ENCODE measurements around the gene SIM2.

The SIM2 gene

GRCh38 chr21:36769051-36769839, 70.3 kb downstream of the SIM2 start:
- no peak for DNase-seq

- no peak for DNase-seq
Observed at GRCh38 chr21:36773117-36773516, 74.2 kb downstream of the SIM2 start.

GRCh38 chr21:36773995-36774394, 75.1 kb downstream of the SIM2 start:
- DNase-seq, result no peak

GRCh38 chr21:36776981-36777617, 78.2 kb downstream of the SIM2 start:
- no peak for DNase-seq

GRCh38 chr21:36780861-36781260, 81.9 kb downstream of the SIM2 start:
- no peak for DNase-seq

- no peak for DNase-seq
Observed at GRCh38 chr21:36783612-36784374, 84.9 kb downstream of the SIM2 start.

- no peak for DNase-seq
Observed at GRCh38 chr21:36784947-36785346, 86.0 kb downstream of the SIM2 start.

- DNase-seq, result no peak
Observed at GRCh38 chr21:36785615-36786014, 86.7 kb downstream of the SIM2 start.

GRCh38 chr21:36786186-36786585, 87.3 kb downstream of the SIM2 start:
- DNase-seq, result no peak

GRCh38 chr21:36788120-36788638, 89.3 kb downstream of the SIM2 start:
- no peak for DNase-seq

- DNase-seq, result no peak
Observed at GRCh38 chr21:36790616-36791015, 91.7 kb downstream of the SIM2 start.

GRCh38 chr21:36791180-36791579, 92.3 kb downstream of the SIM2 start:
- DNase-seq, result no peak

- DNase-seq, result no peak
Observed at GRCh38 chr21:36791695-36792470, 93.0 kb downstream of the SIM2 start.

- no peak for DNase-seq
Observed at GRCh38 chr21:36792505-36792967, 93.6 kb downstream of the SIM2 start.

- DNase-seq, result no peak
Observed at GRCh38 chr21:36796070-36796469, 97.2 kb downstream of the SIM2 start.

GRCh38 chr21:36798491-36798890, 99.6 kb downstream of the SIM2 start:
- no peak for DNase-seq
